HG03575 (cell line): ENCODE measurements around the gene AFTPH.

Source experiments
- ATAC-seq: cut with Tn5 transposase; IDR thresholded peaks from one replicate; pipeline ENCODE4 v1.9.1; 2021; ENCODE audit not compliant: unreplicated experiment, insufficient number of reproducible peaks, low FRiP score; ENCODE audit errors: extremely low read depth

The AFTPH gene

DNA sequence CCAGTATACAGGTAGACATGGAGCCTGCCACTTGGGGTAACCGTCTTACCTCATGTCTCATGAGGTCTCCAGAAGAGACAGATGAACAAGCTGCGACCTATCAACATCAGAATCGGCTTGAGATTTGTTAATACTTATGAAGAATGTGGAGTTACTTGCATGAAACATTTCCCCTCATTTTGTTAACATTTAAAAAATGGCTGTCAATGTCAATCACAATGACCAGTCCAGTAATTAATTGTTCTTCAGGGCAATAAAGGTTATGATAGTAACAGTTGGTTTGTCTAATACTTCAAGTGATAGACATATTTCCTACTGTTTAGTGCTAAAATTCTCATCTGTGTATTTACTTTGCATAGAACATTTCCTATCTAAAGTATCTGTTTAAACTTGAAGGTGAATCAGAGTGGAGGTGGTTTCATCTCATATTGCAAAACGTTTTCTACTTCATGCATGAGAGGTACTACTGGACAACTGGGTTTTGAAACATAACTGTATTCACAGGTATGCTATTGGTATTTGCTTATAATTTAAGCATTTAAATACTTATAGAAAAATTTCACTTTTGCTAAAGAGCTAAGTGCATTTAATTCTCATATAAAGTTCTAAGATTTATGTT is 114.5 kb downstream of the AFTPH start:
- no peak for ATAC-seq

GRCh38 chr2:64639691-64640090 is 115.6 kb downstream of the AFTPH start:
- no peak for ATAC-seq

DNA sequence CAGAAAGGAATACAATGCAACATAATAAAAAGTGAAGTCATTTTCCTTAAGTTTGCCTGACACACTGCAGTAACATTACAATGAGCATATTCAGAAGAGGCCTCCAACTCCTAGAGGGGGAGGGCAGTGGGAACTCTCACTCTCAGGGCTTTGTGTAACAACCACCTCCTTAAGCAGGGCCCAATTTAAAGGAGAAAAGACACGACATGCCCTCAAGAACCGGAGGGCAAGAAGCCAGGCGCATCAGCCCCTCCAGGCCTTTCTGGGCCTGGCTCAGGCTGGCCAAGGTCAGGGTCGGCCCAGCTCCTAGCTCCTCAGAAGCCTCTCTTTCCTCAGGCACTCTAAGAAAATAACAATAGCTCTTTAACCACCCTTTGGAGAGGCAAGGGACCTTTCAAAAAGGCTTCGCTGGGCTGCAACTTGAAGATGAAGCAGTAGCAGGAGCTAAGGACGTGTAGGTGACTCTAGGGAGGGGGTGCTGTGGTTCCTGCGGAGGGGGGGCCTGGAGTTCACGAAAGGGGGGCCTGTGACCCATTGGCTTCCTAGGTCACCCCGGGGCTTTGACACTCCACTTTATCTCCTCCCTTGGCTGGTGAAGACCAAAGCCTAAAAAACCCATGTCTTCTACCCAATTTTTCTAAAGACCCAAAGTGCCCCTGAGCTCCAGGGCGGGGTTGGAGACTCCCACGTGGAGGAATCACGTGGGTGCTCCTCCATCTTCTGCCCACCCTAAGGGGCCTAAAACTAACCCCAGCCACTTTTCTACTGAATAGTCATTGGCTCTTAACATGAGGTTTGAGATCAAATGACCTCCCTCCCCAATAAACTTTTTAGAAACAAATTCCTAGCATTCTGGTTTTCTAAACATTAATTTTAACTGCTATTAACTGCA is 116.3 kb downstream of the AFTPH start:
- no peak for ATAC-seq

DNA sequence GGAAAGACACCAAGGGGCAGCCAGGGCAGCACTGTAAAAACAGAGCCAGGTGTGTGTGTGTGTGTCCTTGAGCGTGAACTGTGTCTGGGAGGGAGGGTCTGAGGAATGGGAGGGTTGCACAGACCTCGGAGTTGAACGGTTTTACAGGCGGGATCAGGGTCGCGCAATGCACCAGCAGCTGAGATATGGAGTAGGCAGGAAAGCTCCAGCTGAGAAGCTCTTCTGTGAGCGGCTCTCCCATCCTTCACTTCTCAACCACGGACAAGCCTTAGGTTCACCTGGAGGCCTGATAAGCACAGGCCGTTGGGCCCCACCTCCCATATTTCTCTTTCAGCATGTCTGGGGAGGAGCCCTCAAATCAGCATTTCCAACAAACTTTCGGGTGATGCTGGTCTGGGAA is 117.5 kb downstream of the AFTPH start:
- no peak for ATAC-seq
